A172 (cell line): ENCODE data around the gene C4orf36. TPM values are rescaled to one million over a fixed set of nuclear protein-coding genes. Genes with fewer than 3 reads are reported as not detected.
A peak's percentile ranks its signal among the peaks of the same experiment; 100 is the strongest.
"Not testable (repeated sequence)": the region's sequence is repeated elsewhere in the genome, so short reads cannot be mapped to it uniquely, and the experiment has no call there.

Experiments used
- DNase-seq: peaks from one replicate; pipeline ENCODE4 v3.0.0-alpha.2; 2015; ENCODE audit warnings: low spot score
- total RNA-seq: library from RNA; depleted of rRNA; stranded (reverse); fragments of >200 nt; shearing (Covaris generic); gene quantifications from 2 replicates; pipeline ENCODE4 v1.2.3, GENCODE V29; 2014

C4orf36 gene
- total RNA-seq, 1 experiment from 2014 or later: not detected

GRCh38 chr4:86917212-86918039, 25.2 kb upstream of the C4orf36 start:
- DNase-seq: no peak

DNA sequence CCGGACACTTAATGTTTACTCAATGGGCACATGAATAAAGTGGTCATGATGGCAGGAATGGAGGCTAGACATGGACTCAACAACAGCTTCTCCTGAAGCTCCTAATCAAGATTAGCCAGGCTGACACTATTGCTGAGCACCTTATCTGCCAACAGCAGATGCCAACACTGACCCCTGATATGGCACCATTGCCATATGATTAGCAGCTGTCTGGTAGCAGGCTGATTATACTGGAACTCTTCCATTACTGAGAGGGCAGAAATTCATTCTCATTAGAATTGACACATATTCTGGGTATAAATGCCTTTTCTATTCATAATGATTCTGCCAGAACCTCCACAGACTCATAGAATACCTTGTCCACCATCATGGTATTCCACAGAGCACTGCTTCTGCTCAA, 24.2 kb upstream of the C4orf36 start:
- no peak for DNase-seq

DNA sequence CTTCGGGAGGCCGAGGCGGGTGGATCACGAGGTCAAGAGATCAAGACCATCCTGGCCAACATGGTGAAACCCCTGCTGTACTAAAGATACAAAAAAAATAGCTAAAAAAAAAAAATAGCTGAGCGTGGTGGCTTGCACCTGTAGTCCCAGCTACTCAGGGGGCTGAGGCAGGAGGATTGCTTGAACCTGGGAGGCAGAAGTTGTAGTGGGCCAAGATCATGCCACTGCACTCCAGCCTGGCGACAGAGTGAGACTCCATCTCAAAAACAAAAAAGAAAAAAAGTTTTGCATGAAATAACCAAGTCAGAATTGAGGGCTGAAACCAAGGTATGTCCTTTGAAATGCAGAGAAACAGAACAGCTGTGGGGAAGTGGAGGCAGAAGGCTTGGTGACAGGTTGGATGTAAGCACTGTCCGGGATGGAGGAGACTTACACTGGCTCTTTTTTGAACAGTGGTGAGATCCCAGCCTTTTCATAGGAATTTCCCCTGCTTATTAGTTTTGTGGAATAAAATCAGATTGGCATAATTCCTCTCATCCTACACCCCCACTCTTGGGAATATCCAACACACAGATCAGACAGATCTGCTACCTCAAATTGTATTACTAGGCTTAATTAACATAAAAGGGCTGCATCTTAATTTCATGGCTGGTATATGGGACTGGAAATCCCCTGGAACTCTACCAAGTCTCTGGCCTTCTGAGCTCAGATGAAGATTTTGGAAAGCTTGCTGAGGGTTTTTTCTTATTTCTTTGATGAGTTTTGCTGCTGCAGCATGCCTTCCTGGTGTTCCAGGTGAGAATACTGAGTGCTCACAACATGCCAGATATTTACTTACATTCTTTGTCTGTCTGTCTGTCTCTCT, 18.8 kb upstream of the C4orf36 start:
- no peak for DNase-seq

- DNase-seq: no peak
These were observed 18.1 kb upstream of the C4orf36 start for GRCh38 chr4:86910369-86910768.

GRCh38 chr4:86909546-86910295, 17.5 kb upstream of the C4orf36 start:
- DNase-seq: no peak

GRCh38 chr4:86908251-86908657, 16.0 kb upstream of the C4orf36 start:
- no peak for DNase-seq

- DNase-seq: no peak
These were observed 9.6 kb upstream of the C4orf36 start for GRCh38 chr4:86901864-86902263.

- DNase-seq: no peak
These were observed 6.3 kb upstream of the C4orf36 start for GRCh38 chr4:86898562-86898961.

DNA sequence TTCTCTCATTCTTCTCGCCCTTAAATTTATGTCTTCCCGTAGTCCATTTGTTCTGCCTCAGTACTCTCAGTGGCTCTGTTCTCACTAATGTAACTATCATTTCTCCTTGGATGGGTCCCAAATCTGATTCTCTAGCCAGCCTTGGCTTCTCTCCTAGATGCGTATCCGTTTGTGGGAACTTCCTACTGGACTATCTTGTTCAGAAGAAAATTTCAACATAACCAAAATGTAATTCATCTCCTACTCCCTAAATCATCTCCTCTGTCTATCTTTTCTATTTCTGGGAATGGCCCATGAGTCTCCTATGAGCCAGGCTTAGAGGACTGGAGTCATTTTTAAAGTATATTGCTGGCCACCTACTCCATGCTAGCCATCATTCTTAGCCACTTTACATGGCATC, 4.4 kb upstream of the C4orf36 start:
- no peak for DNase-seq

- DNase-seq: peak; percentile 68
These were observed 3.7 kb upstream of the C4orf36 start for GRCh38 chr4:86895692-86896488.

GRCh38 chr4:86894455-86894854, 2.2 kb upstream of the C4orf36 start:
- DNase-seq: peak; percentile 40

DNA sequence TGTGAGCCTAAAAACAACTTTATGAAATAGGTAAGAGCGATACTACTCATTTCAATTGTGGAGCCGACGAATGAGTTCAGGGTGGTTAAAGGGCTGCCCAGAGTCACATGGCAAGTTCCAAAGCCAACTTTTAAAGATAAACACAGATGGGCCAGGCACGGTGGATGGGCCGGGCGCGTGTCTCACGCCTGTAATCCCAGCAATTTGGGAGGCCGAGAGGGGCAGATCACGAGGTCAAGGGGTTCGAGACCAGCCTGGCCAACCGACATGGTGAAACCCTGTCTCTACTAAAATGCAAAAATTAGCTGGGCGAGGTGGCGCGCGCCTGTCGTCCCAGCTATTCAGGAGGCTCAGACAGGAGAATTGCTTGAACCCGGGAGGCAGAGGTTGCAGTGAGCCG, 914 bp upstream of the C4orf36 start:
- DNase-seq: no peak

- peak; percentile 6 for DNase-seq
These were observed 376 bp upstream of the C4orf36 start for GRCh38 chr4:86892636-86892960.

- no peak for DNase-seq
These were observed 1.4 kb downstream of the C4orf36 start for GRCh38 chr4:86890790-86891189.

- DNase-seq: no peak
These were observed 12.6 kb downstream of the C4orf36 start for GRCh38 chr4:86879641-86880040.

GRCh38 chr4:86878640-86879039, 13.6 kb downstream of the C4orf36 start:
- DNase-seq: no peak

DNA sequence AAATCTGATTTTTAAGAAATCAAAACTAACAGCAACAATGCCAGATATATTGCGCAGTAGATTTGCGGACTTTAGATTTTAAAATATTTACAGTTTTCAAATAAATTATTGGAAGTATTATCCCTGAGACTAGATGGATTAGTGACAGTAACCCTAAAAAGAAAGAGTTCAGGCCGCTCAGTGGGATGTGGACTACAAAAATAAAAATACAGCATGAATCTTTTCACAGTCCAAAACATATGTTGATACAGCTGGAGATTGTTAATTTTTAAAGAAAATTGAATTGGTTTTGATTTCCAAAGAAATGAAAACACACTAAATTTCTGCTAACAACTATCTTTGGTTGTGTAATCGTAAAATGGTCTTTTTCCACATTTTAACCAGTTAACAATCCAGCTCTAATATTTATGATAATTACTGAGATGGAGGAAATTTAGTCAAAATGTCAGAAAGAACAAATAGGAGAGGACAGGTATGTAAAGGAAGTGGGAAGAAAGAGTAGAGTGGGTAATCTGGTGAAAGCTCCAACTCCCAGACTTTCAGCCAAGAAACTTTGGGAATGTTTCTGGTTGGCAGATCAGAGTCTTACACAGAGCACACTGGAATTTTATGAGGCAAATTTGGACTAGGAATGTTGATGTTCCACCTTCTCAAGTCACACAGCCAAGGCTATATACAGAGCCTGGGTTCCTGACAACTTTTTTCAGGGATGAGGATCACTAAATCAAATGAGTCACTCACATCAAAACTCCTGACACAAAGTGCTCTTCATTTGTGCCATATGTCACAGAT, 15.1 kb downstream of the C4orf36 start:
- DNase-seq: no peak

DNA sequence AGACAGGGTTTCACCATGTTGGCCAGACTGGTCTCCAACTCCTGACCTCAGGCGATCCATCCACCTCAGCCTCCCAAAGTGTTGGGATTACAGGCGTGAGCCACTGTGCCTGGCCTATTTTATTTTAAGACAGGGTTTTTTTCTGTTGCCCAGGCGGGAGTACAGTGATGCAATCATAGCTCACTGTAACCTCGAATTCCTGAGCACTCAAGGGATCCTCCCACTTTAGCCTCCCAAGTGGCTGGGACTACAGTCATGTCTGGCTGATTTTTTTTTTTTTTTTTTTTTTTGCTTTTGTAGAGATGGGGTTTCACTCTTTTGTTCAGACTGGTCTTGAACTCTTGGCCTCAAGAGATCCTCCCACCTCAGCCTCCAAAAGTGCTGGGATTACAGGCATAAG, 16.8 kb downstream of the C4orf36 start:
- not testable (repeated sequence) for DNase-seq

DNA sequence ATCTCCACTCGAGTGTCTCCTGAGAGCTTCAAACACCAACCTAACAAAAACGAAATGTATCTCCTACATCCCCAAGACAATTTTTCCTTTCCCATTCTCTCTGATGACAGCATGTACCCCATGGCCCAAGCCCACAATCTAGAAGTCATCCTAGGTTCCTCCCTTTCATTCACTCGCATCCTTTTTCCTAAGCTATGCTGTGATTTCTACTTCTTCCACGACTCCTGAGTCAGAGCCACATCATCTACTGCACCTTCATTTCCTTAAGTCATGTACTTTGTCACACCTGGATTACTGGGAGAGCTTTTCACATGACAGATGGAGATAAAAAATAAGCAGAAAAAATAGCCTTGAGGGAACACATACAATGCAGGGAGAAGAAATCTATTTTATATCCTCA, 20.1 kb downstream of the C4orf36 start:
- DNase-seq: no peak

- DNase-seq: no peak
These were observed 21.7 kb downstream of the C4orf36 start for GRCh38 chr4:86870442-86871069.
